Epithelial cell of prostate (primary cell): ENCODE measurements around the gene CNRIP1.
"Not testable (repeated sequence)": the region's sequence is repeated elsewhere in the genome, so short reads cannot be mapped to it uniquely, and the experiment has no call there.

ENCODE experiments used
- DNase-seq: peaks from one replicate; pipeline ENCODE4 v3.0.0-alpha.2; 2011; ENCODE audit warnings: low read depth, low spot score
- H3K27ac ChIP-seq: fragments of 450-650 bp; 2 replicates; pipeline ENCODE4 v1.5.1; 2017; ENCODE audit warnings: mild to moderate bottlenecking

CNRIP1 gene

GRCh38 chr2:68319398-68320117 is at the start of gene CNRIP1:
TSS of gene CNRIP1 (minus strand) at chr2:68319949. CDS start at chr2:68319400, 549 bp downstream.
- no peak within 1 kb of the TSS for H3K27ac ChIP-seq
- no peak for DNase-seq

- DNase-seq, result no peak
- no peak overlapping the region for H3K27ac ChIP-seq
These were observed 49.6 kb upstream of the CNRIP1 start for GRCh38 chr2:68369337-68369734.

- DNase-seq, result peak; percentile 33
- H3K27ac ChIP-seq, result peak overlapping the region; percentile 59
These were observed 49.0 kb upstream of the CNRIP1 start for GRCh38 chr2:68368654-68369336.

- DNase-seq, result no peak
- peak overlapping the region; percentile 59 for H3K27ac ChIP-seq
These were observed 48.4 kb upstream of the CNRIP1 start for GRCh38 chr2:68367953-68368653.

- DNase-seq, result no peak
- no peak overlapping the region for H3K27ac ChIP-seq
These were observed 46.4 kb upstream of the CNRIP1 start for GRCh38 chr2:68366083-68366560.

GRCh38 chr2:68365087-68365486 is 45.3 kb upstream of the CNRIP1 start, which contains the start of gene PLEK:
TSS of gene PLEK (plus strand) at chr2:68365282. CDS start at chr2:68365352, 70 bp downstream.
- no peak for DNase-seq

GRCh38 chr2:68363721-68364120 is 44.0 kb upstream of the CNRIP1 start:
- DNase-seq, result no peak
- H3K27ac ChIP-seq, result no peak overlapping the region

More at GRCh38 chr2:68365087-68365486, 45.3 kb upstream of the CNRIP1 start, which contains the start of gene PLEK:
- no peak within 1 kb of the TSS for H3K27ac ChIP-seq

GRCh38 chr2:68362749-68363148 is 43.0 kb upstream of the CNRIP1 start:
- no peak for DNase-seq
- no peak overlapping the region for H3K27ac ChIP-seq

- no peak for DNase-seq
These were observed 42.3 kb upstream of the CNRIP1 start for GRCh38 chr2:68362069-68362468.

GRCh38 chr2:68359889-68360288 is 40.1 kb upstream of the CNRIP1 start:
- no peak for DNase-seq
- no peak overlapping the region for H3K27ac ChIP-seq

More at GRCh38 chr2:68362069-68362468, 42.3 kb upstream of the CNRIP1 start:
- no peak overlapping the region for H3K27ac ChIP-seq

- no peak overlapping the region for H3K27ac ChIP-seq
- no peak for DNase-seq
These were observed 38.0 kb upstream of the CNRIP1 start for GRCh38 chr2:68357605-68358337.

- no peak overlapping the region for H3K27ac ChIP-seq
- DNase-seq, result no peak
These were observed 37.0 kb upstream of the CNRIP1 start for GRCh38 chr2:68356599-68357239.

GRCh38 chr2:68352651-68353391 is 33.1 kb upstream of the CNRIP1 start:
- DNase-seq, result no peak
- no peak overlapping the region for H3K27ac ChIP-seq

- no peak for DNase-seq
These were observed 32.2 kb upstream of the CNRIP1 start for GRCh38 chr2:68351997-68352396.

GRCh38 chr2:68349091-68349490 is 29.3 kb upstream of the CNRIP1 start:
- not testable (repeated sequence) for H3K27ac ChIP-seq, DNase-seq

More at GRCh38 chr2:68351997-68352396, 32.2 kb upstream of the CNRIP1 start:
- no peak overlapping the region for H3K27ac ChIP-seq

GRCh38 chr2:68345129-68345875 is 25.6 kb upstream of the CNRIP1 start:
- no peak for DNase-seq
- H3K27ac ChIP-seq, result no peak overlapping the region

GRCh38 chr2:68344031-68344430 is 24.3 kb upstream of the CNRIP1 start:
- H3K27ac ChIP-seq, result no peak overlapping the region
- no peak for DNase-seq

- no peak for DNase-seq
- H3K27ac ChIP-seq, result no peak overlapping the region
These were observed 22.7 kb upstream of the CNRIP1 start for GRCh38 chr2:68342470-68342869.
